ENCODE data around the gene SARS1. TPM values are rescaled to one million over a fixed set of nuclear protein-coding genes. Genes with fewer than 3 reads are reported as not detected.

Gene SARS1
- total and polyA plus RNA-seq, 2 of the 13 experiments (the other 11 are each of a cell fraction or from before 2014, with no cell fraction given): 103 to 134 TPM

- no peak for TF ChIP-seq WIZ (CRISPR knock-in tag; IDR thresholded peaks at IDR 0.05)
Observed at GRCh38 chr1:109252167-109252892, 38.6 kb downstream of the SARS1 start (continued).

GRCh38 chr1:109252893-109253802 is 39.4 kb downstream of the SARS1 start:
- DNase-seq (ENCODE audit: low spot score): no peak
- Histone ChIP-seq H3K27me3 (ENCODE audit: control insufficient read depth in 1 of 2, insufficient read depth in 2 of 2, low read length in 2 of 2) (peaks cover 0 to 8% of the 10 kb centered on the region in 2 experiments; a peak in 3 of 5 replicates), H3K9me3 (ENCODE audit: low read length) (no peaks in the 10 kb centered on the region), H3K9ac (ENCODE audit: insufficient read depth, low read depth, low read length) (peak overlapping the region; percentile 71), H3K4me1 (ENCODE audit: insufficient read depth, low read length) (peaks cover 54% of the 10 kb centered on the region), H3K4me2 (ENCODE audit: low read depth, low read length) (peak overlapping the region; percentile 91), H4K20me1 (ENCODE audit: insufficient read depth, low read length) (no peaks in the 10 kb centered on the region), H3K27ac (ENCODE audit: extremely low read length, insufficient read depth, low read length) (peak overlapping the region; percentile 88), H3K79me2 (ENCODE audit: insufficient read depth, low read length) (no peaks in the 10 kb centered on the region), H3K36me3 (replicated peaks in 1 of 2; ENCODE audit: control insufficient read depth in 1 of 2, insufficient read depth in 2 of 2, low read length in 2 of 2) (no peaks in the 10 kb centered on the region; a peak in 1 of 5 replicates), H3K4me3 (replicated peaks in 1 of 3; ENCODE audit: insufficient read depth in 1 of 3, low read depth in 2 of 3, low read length in 3 of 3) (peak overlapping the region in 2 of 3 experiments; percentile 12 to 59; a peak in 1 of 6 replicates), H2AFZ (ENCODE audit: low read length) (no peak overlapping the region)
- POLR2A ChIA-PET: interaction anchor here (0.6 to 1.9 kb wide), 10 partner anchors 8 to 177 kb away, joined by 3 to 10 read pairs (median 4); partner anchors contain the start of genes PSRC1 and SORT1
- CTCF ChIA-PET (ENCODE audit: low intra/inter-chr PET ratio, low total read pairs): interaction anchor here (1.6 kb wide), 1 partner anchor 52 kb away, joined by 3 read pairs; no protein-coding TSS in a partner anchor
- WGBS (ENCODE audit: low lambda C conversion rate): 78% methylated on average over 21 of the region's 33 CpGs
- in situ Hi-C loops (cut with HindIII; ENCODE audit: extremely low pct_ligation_motif_present, low pct_unique_long_range_greater_than_20kb) (no loop called here), intact Hi-C loops (cut with micrococcal nuclease; ENCODE audit: unreplicated experiment) (no loop called here)
- BruUV-seq (replicated peaks): no TSS peak
- FAIRE-seq: no peak
- ATAC-seq: no peak
- TF ChIP-seq RNF219 (CRISPR knock-in tag; IDR thresholded peaks at IDR 0.05) (no peak), ZNF772 (CRISPR knock-in tag; IDR thresholded peaks at IDR 0.05) (peak; percentile 3; the same call in 1 of the 2 replicates), NCOA1 (CRISPR knock-in tag; IDR thresholded peaks at IDR 0.05) (no peak), ZNF746 (CRISPR knock-in tag; IDR thresholded peaks at IDR 0.05) (0 out of 2 replicates have a peak, but pooled peaks have one; percentile 7), TFAP4 (IDR thresholded peaks at IDR 0.05; ENCODE audit: borderline replicate concordance, low read depth) (0 out of 2 replicates have a peak, but pooled peaks have one; percentile 3), CBX1 (IDR thresholded peaks at IDR 0.05; ENCODE audit: low read depth) (no peak), STAG1 (CRISPR knock-in tag; IDR thresholded peaks at IDR 0.05) (no peak), POLR2AphosphoS2 (IDR thresholded peaks at IDR 0.05; ENCODE audit: low read depth, low read length) (no peak), PRDM10 (CRISPR knock-in tag; IDR thresholded peaks at IDR 0.05; ENCODE audit: low read depth) (no peak), JUN (CRISPR knock-in tag; IDR thresholded peaks at IDR 0.05) (no peak), ZNF414 (CRISPR knock-in tag; IDR thresholded peaks at IDR 0.05) (no peak), ONECUT2 (CRISPR knock-in tag; IDR thresholded peaks at IDR 0.05) (no peak)

All from HepG2 (cell line).